Inflammatory macrophage treated with lipopolysaccharide for 1 hour (primary cell): ENCODE data around the gene CADM3.

ENCODE experiments used
- DNase-seq, 2 donors: peaks; one replicate each; pipeline ENCODE4 v3.0.0-alpha.2; 2020 to 2022

Gene CADM3

GRCh38 chr1:159208175-159208825, 36.9 kb downstream of the CADM3 start:
- no peak for DNase-seq

DNA sequence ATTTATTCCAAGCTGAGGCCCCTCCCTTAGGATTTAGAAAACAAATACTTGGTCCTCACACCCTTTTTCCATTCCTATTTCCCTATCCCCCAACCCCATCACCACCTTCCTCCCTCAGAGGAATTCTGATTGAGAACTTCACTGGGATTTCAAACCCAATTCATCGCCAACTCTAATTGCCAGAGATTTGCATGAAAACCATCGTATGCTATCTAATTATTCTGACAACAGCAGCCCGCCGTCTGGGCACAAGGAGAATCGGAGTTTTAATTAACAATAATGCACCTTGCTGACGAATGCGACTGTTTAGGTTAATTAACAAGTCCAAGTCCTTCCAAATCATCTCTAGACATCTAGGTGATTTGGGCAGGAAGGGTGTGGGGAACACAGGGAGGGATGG, 37.6 kb downstream of the CADM3 start:
- no peak for DNase-seq

GRCh38 chr1:159211331-159212136, 40.1 kb downstream of the CADM3 start:
- peak in 1 of 2 donors; percentile 75 for DNase-seq

DNA sequence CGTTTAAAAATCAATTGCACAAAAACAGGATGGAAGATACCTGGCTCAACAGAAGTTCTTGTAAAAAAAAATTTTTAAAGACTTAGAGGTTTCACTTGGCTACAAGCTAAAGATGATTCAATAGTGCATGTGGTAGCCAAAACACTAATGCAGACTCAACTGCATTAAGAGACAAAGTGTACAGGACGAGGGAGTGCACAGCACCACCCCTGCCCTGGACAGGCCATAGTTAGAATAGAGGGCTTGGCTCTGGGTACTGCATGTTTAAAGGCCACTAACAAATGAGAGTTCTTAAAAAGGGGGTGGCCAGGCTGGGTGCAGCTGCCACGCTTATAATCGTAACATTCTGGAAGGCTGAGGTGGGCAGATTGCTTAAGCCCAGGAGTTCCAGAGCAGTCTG, 41.2 kb downstream of the CADM3 start:
- DNase-seq = no peak

- peak; percentile 17 to 68 for DNase-seq
Measured at GRCh38 chr1:159214149-159214760, 42.8 kb downstream of the CADM3 start.

DNA sequence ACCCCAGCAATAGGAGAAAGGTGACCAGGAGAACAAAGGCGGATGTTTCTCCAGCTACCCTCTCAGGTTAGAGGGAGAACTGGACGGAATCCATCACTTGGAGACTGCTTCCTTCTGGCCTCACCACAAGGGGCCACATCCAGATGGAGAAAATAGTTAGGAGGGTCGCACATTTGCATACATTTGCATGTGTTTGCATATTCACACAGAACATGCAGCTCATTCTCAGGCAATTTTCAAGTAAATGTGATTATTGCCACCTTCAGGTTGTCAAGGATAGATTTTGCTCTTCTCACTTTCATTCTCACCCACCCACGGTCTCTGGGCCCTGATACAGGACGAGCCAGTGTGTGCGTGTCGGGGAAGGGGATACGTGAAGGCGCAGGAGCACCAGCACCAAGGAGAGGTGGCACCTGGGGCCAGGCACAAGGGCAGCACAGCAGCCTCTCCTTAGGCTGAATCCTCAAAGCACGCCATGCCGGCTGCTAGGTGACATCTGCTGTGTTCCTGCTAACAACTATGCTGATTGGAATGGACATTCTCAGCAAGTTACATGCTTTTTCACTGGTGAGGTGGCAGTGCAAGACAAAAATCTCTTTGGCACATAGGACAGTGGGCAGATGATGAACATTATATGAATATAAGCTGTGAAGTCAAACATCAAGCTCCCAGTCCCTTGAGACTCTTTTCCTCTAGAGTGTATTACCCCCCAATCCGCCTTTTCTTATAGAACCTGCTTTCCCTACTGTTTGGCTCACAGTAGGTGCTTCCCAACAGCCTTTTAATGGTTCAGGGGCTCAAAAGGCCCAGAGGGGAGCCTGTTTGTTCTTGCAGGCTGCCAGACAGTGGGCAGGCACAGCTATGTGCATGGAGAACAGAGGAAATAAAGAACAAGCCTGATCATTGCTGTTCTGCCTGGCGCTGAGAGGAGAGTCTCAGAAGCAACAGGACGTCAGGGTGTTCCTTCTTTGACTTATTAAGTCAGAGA, 47.5 kb downstream of the CADM3 start:
- no peak for DNase-seq

GRCh38 chr1:159222075-159222865, 50.9 kb downstream of the CADM3 start:
- DNase-seq = no peak

DNA sequence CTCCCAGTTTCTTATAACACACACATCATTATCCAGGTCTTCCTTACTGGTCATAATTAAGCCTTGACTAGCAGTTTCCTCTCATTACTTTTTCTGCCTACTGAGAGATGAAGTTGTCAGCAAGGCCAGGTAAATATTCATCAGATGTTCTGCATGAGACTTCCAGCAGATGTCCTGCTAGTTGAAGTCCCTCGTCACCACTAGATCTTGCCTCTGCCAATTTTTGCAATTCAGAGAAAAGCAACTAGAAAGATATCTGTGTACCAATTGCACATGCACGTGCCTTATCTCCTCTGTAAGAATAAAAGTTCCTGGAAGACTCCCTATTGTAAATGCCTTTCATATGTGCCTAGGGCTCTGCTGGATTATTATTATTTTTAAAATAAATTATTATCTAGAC, 51.6 kb downstream of the CADM3 start:
- DNase-seq = no peak

DNA sequence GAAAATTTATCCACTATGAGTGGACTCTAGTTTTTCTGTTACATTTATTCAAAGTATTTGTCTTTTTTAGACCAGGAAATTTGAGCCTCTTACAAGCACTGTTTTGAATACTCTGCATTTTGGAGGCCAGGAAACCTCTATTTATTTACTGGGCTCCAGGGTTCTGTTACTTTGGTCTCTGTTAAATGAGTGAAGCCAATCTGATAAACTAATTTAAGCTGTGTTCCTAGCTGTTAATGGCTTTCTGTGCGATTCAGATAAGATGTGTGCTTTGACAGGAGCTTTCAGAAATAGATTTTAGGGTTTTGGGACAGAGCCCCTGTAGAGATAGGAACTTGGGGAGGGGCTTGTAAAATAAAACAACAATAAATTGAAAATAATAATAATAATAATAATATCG, 57.1 kb downstream of the CADM3 start:
- no peak for DNase-seq

- no peak for DNase-seq
Measured at GRCh38 chr1:159229260-159229885, 58.0 kb downstream of the CADM3 start.

GRCh38 chr1:159229896-159230295, 58.5 kb downstream of the CADM3 start:
- no peak for DNase-seq

DNA sequence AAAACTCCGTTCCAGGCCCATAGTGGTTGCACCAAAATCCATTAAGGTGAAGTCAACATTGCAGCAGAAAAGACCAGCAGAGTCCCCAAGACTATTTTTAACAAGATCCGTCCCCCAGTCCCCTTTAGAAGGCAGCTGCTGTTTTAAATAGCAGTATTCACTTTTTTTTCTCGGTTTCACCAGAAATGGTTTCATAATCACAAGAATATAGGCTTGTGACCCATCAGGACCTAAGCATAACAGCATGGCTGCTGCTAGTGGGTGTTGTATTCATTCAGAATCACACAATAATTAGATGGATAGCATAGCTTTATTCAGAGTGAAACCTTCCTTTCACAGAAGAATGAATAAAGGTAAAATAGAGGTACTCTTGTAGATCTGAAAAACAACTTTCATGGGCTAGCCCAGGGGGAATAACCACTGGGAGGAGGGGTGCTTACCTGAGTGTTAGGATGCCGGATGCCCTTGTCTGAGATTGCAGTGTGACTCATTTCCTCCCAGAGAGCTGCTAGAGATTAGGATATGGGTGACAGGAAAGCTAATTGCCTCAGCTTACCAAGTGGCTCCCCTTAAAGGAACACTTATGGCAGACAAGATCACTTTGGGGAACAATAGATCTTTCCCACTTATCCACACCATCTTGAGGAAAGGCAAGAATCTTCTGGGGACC, 68.3 kb downstream of the CADM3 start:
- no peak for DNase-seq

GRCh38 chr1:159247266-159247665, 75.9 kb downstream of the CADM3 start:
- no peak for DNase-seq

GRCh38 chr1:159248311-159248710, 76.9 kb downstream of the CADM3 start:
- DNase-seq = no peak

DNA sequence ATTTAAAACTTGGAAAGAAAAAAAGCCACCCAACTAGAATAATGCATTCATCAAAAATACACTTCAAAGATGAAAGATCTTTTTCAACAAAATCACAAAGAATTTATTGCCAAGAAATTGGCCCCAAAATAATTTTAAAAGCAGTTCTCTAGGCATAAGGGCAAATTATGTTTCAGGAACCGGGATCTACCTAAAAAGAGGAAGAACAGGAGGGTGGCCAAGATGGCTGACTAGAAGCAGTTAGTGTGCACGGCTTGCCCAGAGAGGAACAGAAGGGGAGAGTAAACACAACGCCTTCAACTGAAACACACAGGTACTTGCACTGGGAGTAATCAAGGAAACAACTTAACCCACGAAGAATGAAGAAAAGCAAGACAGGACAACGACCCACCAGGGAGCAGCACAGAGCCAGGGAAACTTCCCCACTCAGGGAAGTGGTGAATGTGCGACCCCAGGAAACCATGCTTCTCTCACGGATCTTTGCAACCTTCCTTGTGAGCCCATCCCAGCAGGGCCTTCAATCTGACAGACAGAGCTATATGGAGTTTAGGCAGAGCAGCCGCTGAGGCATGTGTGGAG, 79.3 kb downstream of the CADM3 start:
- no peak for DNase-seq
